IPS DF 4.7 (cell line): ENCODE results near the gene ATP1A2.

Source experiments
- DNase-seq: peaks from one replicate; pipeline ENCODE4 v3.0.0-alpha.2; 2013; ENCODE audit warnings: low spot score; ENCODE audit errors: extremely low read depth

The ATP1A2 gene

DNA sequence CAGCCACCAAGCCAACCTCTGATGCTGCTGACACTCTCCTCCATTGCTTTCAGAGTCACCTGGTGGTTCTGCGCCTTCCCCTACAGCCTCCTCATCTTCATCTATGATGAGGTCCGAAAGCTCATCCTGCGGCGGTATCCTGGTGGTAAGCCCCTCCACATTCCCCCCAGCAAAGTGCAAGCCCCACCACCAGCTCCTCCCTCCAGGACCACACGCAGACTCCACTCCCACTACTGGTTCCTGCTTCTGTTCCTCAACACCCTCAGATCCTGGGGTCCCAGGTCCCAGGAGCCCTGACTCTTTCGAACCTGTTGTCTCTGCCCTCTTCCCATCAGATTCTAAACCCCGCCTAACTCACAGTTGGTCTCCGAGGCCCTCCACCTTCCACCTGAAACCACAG, 24.3 kb downstream of the ATP1A2 start:
- DNase-seq: no peak

DNA sequence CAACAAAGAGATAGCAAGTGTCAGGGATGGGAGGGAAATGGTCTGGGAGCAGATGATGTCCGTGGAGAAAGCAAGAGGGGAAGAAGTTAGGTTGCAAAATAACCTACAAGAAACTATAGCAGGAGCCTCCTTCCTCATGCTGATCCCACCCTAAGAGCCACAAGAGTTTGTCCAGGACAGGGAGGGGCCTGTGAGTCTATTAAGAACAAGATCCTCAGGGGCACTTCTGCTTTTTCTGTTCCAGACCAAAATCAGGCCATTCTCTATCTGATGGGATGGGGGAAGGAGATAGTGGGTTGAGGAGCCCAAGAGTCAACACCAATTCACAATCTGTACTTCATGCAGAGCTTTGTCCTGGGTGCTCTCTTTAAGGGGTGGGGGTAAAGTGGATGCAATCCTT, 28.1 kb downstream of the ATP1A2 start:
- DNase-seq: no peak

DNA sequence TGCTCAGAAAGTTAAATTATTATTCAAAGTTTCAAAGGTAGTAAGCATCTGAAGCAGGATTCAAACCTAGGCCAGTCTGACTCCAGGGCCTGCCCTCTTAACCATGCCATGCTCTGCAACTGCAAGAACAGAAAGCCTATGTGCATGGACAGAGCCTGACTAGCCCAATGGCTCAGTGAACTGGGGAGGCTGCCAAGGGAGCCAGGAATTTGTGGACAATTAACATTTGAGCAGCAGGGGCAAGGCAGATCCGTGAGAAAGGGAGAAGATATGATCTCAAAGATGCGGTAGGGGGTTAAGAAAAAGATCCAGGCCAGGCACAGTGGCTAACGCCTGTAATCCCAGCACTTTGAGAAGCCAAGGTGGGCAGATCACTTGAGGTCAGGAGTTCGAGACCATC, 29.4 kb downstream of the ATP1A2 start:
- DNase-seq: no peak

DNA sequence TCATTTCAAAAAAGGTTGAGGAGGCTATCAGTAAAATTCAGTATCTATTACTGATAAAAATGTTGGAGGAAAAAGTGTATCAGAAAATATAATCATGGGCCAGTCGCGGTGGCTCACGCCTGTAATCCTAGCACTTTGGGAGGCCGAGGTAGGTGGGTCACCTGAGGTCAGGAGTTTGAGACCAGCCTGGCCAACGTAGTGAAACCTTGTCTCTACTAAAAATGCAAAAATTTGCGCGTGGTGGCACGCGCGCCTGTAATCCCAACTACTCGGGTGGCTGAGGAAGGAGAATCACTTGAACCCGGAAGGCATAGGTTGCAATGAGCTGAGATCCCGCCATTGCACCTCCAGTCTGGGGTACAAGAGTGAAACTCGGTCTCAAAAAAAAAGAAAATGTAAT, 30.5 kb downstream of the ATP1A2 start:
- no peak for DNase-seq

DNA sequence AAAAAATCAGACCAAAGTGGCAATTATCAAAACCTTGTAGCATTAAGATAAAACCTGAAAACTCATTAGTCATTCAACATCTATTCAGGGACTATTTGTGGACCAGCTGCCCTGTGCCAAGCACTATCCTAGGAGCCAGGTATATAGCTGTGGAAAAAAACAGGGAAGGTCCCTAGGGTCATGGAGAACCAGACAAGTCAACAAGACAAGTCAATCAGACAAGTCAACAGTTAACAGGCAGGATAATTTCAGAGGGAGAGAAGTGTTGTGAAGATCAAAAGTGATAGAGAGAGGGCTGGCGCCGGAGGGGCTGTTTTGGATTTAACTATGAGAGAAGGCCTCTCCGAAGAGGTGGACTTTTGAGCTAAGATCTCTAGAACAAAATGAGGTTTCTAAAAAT, 32.6 kb downstream of the ATP1A2 start:
- no peak for DNase-seq

DNA sequence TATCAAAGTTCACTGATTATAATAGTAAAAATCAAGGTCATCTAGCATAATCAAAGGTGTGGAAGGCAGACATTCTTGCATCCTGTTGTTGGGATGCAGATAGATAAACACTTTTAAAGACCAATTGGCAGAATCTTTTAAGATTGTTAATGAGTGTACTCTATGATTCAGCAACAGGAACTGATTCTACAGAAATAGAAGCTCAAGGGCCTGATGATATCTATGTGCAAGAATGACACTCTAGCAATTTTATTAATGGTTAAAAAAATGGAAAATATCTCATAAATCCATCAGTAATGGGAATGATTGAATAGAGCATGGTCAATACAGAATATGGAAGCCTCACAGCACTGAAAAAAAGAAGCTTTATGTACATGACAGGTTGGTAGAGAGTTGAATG, 33.7 kb downstream of the ATP1A2 start:
- DNase-seq: no peak

DNA sequence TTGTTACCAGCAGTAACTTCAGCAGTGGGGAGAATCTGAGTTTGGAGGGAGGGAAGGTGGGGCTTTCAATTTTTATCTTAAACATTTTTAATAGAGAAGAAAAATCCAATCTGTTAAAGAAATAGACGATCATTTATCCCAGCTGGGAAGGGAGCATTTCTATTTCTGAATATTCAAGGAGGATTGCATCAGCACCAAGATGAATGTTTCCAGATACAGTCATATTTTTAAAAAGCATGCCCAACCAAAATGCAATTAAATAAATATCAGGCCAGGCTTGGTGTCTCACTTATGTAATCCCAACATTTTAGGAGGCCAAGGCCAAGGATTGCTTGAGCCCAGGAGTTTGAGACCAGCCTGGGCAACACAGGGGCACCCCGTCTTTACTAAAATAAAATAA, 34.2 kb downstream of the ATP1A2 start:
- DNase-seq: no peak

DNA sequence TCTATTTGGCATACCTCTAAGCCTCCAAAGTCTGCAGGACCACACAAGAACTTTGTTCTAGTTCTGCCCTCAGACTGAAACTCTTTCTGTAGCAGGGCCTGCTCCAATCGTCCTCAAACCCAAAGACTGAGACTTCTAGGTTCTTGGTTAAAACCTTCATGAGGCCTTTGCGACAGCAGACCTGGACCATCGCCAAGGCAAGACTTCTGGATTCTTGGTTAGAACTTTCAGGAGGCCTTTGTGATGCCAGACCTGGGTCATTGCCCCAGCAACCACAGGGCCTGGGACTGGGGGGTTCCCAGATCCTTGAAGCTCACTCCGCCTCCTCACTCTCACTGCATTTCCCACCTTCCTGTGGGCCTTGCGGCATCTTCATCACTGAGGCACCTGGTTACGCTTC, 35.7 kb downstream of the ATP1A2 start, which contains the start of gene ATP1A4:
Gene ATP1A4 (plus strand): TSS at position 301 of the 400 bp plus-strand sequence. CDS start 438 bp downstream, outside the sequence.
- no peak for DNase-seq

DNA sequence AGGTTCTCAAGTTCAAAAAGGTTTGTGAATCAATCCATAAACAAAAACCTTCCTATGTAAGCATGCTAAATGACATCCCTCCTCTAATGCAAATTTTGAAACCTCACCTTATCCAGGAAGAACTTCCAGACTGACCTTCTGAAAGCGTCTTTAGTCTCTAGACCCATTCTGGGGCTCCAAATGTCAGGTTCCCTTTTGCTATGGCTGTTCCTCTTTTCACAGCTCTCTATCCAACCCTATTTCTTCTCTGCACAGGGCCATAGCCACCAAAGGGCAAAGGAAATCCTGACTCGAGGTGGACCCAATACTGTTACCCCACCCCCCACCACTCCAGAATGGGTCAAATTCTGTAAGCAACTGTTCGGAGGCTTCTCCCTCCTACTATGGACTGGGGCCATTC, 39.2 kb downstream of the ATP1A2 start:
- no peak for DNase-seq

DNA sequence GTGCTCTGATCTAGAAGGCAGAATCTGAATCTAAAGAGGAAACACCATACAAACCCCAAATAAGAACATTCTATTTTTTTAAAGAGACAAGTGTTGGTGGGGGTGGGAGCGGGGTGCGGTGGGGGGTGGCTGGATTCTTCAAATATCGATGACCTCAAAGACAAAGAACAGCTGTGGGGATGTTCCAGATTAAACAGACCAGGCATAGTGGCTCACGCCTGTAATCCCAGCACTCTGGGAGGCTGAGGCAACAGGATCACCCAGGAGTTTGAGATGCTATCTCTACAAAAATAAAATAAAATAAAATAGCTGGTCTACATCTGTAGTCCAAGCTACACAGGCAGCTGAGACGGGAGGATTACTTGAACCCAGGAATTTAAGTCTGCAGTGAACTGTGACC, 40.8 kb downstream of the ATP1A2 start:
- no peak for DNase-seq

DNA sequence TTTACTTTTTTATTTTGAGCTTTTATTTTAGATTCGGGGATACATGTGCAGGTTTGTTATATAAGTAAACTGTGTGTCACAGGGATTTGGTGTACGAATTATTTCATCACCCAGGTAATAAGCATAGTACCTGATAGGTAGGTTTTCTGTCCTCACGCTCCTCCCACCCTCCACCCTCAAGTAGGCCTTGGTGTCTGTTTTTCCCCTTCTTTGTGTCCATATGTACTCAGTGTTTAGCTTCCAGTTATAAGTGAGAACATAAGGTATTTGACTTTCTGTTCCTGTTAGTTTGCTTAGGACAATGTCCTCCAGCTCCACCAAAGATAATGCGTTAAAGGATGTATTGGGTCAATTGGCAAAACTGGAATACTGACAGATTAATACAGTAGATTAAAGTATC, 41.6 kb downstream of the ATP1A2 start:
- no peak for DNase-seq

DNA sequence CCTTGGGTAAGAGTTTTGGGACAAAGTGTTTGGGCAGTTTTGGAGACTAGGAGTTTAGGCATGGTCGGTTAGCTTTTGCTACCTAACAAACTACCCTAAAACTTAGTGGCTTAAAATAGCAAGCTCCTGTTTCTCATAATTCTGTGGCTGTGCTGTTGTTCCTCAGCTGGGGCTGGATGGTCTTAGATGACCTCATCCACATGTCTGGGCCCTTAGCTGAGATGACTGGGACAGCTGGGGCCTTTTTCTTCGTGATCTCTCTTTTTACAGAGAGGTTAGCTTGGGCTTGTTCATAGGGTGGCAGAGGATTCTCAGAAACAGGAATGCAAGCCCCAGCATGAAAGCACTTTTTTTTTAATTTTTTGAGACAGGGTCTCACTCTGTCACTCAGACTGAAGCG, 42.5 kb downstream of the ATP1A2 start:
- no peak for DNase-seq

DNA sequence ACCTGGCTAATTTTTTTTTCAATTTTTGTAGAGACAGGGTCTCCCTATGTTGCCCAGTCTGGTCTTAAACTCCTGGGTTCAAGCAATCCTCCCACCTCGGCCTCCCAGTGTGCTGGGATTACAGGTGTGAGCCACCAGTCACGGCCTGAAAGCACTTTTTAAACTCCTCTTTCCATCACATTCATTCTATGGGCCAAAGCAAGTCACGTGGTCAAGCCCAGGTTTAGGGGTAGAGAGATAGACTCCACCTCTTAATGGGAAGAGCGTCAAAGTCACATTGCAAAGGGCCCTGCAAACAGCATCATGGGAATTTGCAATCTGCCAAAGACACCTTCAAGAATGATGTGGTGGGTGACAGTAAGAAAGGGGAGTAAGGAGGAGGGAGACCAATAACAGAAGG, 43.0 kb downstream of the ATP1A2 start:
- no peak for DNase-seq

DNA sequence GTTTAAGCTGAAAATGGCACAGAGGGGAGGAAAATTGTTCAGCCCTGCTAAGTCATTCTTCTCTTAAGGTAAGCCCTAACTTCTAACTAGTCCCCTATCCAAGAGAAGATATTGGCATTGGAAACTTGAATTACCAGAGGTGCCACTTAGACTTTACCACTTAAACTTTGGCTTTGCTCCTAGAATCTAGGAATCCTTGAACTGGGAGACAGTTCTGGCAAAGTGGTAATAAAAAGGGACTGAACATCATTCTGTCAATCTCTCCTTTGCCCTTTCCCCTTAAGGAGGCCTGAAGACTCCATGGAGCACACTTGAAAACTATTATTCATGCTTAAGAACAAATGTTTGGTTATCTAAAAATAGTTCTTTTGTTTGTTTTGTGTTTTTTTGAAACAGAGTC, 44.3 kb downstream of the ATP1A2 start:
- no peak for DNase-seq

DNA sequence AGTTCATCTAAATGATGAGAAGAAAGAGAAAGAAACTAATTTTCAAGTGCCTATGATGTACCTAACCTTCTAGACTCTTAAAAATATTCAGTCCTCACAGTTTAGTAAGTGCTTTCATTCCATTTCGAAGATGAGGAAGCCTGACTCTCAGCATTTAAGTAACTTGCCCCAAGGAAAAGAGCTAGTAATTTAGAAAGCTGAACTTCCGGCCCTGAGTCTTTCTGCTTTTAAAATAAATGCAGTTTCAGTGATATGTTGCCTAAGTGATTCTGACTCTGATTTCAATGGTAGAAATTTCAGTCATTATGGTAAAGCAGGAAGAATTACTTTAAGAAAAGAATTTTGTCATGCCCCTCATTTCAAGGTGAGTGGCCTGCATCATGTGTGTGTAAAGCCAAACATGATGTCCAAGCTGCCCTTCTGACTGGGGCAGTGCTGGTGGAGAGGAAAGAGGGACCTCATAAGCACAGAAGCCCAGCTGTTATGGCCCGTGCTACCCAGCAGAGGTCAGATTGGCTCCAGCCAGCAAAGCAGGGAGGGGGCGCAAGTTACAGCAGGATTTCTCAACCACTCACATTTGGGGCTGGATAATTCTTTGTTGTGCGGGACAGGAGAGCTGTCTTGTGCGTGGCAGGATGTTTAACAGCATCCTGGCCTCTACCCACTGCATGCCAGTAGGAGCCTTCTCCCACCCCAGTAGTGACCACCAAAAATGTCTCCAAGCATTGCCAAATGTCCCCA, 46.6 kb downstream of the ATP1A2 start:
- DNase-seq: no peak

DNA sequence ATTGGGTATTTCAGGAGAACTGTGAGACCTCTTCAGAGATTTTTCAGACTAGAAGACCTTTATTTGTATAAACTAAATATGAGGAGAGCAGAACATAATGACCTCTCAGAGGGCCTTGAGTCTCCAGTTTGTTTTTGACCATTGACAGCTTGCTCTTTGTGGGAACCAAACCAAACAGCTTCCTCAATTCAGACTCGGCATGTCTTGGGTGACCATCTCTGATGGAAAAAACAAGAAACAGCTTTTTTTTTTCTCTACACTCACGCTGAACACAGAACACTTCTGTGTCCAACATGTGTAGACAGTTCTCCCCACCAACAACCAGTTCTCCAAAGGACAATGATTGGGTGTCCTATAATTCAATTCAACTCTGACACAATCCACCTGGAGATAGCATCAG, 47.4 kb downstream of the ATP1A2 start:
- DNase-seq: no peak

DNA sequence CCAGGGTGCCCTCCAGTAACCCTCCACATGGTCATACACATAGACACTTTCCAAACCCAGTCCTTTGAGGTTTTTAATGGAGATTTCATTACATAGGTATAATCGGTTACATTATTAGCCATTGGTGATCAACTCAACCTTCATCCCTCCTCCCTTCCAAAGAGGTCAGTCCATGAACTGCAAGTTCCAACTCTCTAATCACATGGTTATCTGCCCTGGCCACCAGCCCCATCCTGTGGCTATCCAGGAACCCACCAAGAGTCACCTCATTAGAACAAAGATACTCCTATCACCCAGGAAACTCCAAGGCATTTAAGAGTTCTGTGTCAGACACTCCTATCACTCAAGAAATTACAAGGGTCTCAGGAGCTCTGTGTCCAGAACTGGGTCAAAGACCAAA, 48.1 kb downstream of the ATP1A2 start:
- no peak for DNase-seq

DNA sequence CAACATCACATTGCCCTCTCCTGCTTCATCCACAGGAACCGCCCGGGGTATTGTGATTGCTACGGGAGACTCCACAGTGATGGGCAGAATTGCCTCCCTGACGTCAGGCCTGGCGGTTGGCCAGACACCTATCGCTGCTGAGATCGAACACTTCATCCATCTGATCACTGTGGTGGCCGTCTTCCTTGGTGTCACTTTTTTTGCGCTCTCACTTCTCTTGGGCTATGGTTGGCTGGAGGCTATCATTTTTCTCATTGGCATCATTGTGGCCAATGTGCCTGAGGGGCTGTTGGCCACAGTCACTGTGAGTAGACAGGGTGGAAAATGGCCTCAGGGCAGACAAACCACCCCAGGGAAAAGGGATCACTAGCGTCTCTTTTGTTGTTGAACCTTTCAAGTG, 48.6 kb downstream of the ATP1A2 start:
- DNase-seq: no peak

DNA sequence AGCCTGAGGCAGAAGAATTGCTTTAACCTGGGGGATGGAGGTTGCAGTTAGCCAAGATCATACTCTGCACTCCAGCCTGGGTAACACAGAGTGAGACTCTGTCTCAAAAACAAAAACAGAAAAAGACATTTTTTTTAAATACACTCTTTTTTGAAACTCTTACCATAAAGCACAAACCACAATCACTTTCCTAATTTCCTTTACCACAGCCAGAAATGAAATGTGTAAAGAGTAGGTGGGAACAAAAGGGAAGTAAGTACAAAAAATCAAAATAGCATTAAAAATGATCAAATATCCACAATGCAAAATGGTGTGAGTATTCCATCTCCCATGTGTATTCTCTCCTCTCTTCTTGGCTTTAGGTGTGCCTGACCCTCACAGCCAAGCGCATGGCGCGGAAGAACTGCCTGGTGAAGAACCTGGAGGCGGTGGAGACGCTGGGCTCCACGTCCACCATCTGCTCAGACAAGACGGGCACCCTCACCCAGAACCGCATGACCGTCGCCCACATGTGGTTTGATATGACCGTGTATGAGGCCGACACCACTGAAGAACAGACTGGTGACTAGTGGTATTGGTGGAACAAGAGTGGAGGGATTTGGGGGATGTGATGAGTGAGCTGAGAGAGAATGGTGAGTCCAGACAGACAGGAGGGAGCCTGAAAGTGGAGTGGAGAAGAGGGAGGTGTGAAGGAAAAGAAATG, 50.8 kb downstream of the ATP1A2 start:
- DNase-seq: no peak

DNA sequence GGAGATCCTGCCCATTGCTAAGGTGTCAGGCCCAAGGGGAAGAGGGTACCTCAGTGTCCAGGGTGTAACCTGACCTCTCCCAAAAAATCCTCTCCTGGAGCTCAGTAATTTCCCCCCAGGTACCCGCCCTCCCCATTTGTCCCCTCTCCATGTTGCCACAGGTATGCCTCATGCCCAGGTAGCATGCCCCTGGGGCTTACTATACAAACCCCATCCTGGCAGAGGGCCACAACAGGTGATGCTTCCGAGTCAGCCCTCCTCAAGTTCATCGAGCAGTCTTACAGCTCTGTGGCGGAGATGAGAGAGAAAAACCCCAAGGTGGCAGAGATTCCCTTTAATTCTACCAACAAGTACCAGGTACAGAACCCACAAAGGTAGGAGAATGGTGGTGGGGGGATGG, 51.5 kb downstream of the ATP1A2 start:
- DNase-seq: no peak

DNA sequence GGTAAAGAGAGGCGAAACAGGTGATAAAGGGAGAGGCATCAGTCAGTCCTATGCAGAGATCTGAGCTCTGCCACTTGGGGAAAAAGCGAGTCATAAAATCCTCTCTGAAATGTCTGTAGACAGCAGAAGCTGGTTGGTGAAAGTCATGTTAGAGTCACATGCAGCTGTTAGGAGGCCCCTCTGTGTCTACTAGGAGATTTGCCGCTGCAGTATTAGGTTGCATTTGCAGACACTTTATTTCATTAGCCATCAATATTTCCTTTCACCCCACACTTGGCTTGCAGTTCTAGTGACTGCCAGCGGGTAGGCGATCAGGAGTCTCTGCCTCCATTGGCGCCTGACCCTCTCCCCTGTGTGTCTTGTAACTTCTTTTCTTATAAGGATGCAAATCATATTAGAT, 52.0 kb downstream of the ATP1A2 start:
- no peak for DNase-seq

DNA sequence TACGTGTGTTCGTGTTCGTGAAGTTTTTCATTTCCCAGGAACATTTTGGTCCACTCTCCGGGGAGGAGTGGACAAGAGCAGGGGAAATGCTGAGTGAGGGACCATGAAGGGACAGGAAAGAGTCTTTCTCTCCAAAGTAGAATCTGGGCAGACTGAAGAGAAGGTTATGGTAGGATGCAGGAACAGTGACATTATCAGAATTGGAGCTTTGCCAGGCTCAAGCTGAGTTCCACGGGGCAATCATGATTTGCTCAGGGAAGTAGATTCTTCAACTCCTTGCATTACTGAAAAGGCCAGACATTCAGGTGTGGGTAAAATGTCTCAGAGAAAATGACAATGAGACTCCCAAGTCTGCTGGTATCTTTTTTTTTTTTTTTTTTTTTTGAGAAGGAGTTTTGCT, 52.5 kb downstream of the ATP1A2 start:
- DNase-seq: no peak
